ENCODE results near the gene INTS3. TPM values are rescaled to one million over a fixed set of nuclear protein-coding genes. Genes with fewer than 3 reads are reported as not detected.

The INTS3 gene, protein sequence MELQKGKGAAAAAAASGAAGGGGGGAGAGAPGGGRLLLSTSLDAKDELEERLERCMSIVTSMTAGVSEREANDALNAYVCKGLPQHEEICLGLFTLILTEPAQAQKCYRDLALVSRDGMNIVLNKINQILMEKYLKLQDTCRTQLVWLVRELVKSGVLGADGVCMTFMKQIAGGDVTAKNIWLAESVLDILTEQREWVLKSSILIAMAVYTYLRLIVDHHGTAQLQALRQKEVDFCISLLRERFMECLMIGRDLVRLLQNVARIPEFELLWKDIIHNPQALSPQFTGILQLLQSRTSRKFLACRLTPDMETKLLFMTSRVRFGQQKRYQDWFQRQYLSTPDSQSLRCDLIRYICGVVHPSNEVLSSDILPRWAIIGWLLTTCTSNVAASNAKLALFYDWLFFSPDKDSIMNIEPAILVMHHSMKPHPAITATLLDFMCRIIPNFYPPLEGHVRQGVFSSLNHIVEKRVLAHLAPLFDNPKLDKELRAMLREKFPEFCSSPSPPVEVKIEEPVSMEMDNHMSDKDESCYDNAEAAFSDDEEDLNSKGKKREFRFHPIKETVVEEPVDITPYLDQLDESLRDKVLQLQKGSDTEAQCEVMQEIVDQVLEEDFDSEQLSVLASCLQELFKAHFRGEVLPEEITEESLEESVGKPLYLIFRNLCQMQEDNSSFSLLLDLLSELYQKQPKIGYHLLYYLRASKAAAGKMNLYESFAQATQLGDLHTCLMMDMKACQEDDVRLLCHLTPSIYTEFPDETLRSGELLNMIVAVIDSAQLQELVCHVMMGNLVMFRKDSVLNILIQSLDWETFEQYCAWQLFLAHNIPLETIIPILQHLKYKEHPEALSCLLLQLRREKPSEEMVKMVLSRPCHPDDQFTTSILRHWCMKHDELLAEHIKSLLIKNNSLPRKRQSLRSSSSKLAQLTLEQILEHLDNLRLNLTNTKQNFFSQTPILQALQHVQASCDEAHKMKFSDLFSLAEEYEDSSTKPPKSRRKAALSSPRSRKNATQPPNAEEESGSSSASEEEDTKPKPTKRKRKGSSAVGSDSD
- polyA plus RNA-seq = 12.1 and 16.4 TPM in 2 replicates

DNA sequence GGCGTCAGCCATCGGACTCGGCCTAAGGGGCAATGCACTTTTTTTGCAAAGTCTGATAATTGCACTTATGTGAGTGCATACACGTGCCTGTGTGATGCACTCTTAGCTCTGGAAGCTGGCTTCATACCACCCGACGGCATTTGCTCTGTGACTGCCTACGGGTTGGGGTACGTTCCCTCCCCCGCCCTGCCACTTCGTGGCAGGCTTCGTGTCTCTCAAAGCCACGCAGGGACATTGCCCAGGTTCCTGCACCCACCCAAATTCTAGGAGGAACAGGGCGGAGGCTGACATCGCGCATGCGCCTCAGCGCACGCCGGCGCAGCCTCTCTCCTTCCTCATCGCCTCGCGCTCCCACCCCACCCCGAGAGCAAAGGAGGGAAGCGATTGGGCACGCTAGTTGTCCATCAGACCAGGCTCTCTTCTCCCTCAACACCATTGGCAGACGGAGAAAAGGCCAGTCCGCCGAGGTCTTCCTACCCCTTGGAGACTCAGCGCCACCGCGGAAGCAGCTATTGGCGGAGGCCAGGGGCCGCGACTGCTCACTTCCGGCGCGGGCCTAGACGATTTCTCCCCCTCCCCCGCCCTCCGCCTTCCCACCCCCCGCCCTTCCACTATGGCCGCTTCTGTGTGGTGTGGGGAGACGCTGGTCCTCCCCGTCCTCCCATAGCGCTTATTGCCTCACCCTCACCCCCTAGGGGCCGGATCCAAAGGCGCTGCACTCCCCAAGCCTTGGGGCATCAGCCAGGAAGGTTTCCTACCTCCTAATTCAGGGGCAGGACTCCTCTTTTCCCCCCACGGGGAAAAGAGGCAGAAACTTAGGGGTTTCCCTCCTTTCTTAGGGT lies at the start of gene INTS3:
TSS of gene INTS3 (plus strand) at position 588 of the 842 bp plus-strand sequence. CDS start 585 bp downstream, outside the sequence.

DNA sequence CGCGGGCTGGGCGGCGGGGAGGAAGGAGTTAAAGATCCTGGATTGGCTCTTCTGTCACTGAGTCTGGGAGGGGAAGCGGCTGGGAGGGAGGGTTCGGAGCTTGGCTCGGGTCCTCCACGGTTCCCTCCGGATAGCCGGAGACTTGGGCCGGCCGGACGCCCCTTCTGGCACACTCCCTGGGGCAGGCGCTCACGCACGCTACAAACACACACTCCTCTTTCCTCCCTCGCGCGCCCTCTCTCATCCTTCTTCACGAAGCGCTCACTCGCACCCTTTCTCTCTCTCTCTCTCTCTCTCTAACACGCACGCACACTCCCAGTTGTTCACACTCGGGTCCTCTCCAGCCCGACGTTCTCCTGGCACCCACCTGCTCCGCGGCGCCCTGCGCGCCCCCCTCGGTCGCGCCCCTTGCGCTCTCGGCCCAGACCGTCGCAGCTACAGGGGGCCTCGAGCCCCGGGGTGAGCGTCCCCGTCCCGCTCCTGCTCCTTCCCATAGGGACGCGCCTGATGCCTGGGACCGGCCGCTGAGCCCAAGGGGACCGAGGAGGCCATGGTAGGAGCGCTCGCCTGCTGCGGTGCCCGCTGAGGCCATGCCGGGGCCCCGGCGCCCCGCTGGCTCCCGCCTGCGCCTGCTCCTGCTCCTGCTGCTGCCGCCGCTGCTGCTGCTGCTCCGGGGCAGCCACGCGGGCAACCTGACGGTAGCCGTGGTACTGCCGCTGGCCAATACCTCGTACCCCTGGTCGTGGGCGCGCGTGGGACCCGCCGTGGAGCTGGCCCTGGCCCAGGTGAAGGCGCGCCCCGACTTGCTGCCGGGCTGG lies 49.1 kb upstream of the INTS3 start, which contains the start of gene NPR1:
TSS of gene NPR1 (plus strand) at position 170 of the 818 bp plus-strand sequence. CDS start at position 591, 421 bp downstream.

GRCh38 chr1:153774780-153775457 lies 47.1 kb downstream of the INTS3 start, which contains the start of gene SLC27A3:
Gene SLC27A3 (plus strand): TSS chr1:153775407. CDS start chr1:153775498, 91 bp downstream.

Other genes with a start within 250 kb of the INTS3 start
- 19.2 and 39.7 TPM in 2 replicates for gene S100A6, start 192.1 kb upstream of the INTS3 start, polyA plus RNA-seq
- not detected in 2 replicates for gene S100A5, start 187.1 kb upstream of the INTS3 start, polyA plus RNA-seq
- gene S100A4, start 182.2 kb upstream of the INTS3 start, polyA plus RNA-seq = 1.2 and 2.7 TPM in 2 replicates
- gene S100A3, start 178.8 kb upstream of the INTS3 start, polyA plus RNA-seq = not detected in 2 replicates
- not detected in 2 replicates for gene S100A2, start 162.2 kb upstream of the INTS3 start, polyA plus RNA-seq
- gene S100A16, start 114.9 kb upstream of the INTS3 start, polyA plus RNA-seq = 4.3 and 12.6 TPM in 2 replicates
- gene S100A14, start 111.7 kb upstream of the INTS3 start, polyA plus RNA-seq = not detected in 2 replicates
- gene S100A13, start 100.5 kb upstream of the INTS3 start, polyA plus RNA-seq = 35.3 and 50.8 TPM in 2 replicates
- gene S100A1, start 99.6 kb upstream of the INTS3 start, polyA plus RNA-seq = not detected in 2 replicates
- gene CHTOP, start 94.0 kb upstream of the INTS3 start, polyA plus RNA-seq = 26.9 and 28.4 TPM in 2 replicates
- 43.2 and 43.3 TPM in 2 replicates for gene SNAPIN, start 69.3 kb upstream of the INTS3 start, polyA plus RNA-seq
- gene ILF2, start 57.1 kb upstream of the INTS3 start, polyA plus RNA-seq = 91.4 and 99.4 TPM in 2 replicates
- gene NPR1, start 49.4 kb upstream of the INTS3 start, polyA plus RNA-seq = 0.23 and 1.7 TPM in 2 replicates
- gene SLC27A3, start 47.4 kb downstream of the INTS3 start, polyA plus RNA-seq = 1.2 and 5.0 TPM in 2 replicates
- 6.8 and 10.9 TPM in 2 replicates for gene GATAD2B, start 194.9 kb downstream of the INTS3 start, polyA plus RNA-seq
- gene DENND4B, start 218.7 kb downstream of the INTS3 start, polyA plus RNA-seq = 4.2 and 4.7 TPM in 2 replicates
- 1.9 and 2.2 TPM in 2 replicates for gene CRTC2, start 230.6 kb downstream of the INTS3 start, polyA plus RNA-seq
- gene SLC39A1, start 235.5 kb downstream of the INTS3 start, polyA plus RNA-seq = 4.4 and 10.6 TPM in 2 replicates
- gene CREB3L4, start 239.9 kb downstream of the INTS3 start, polyA plus RNA-seq = 0.57 and 1.4 TPM in 2 replicates
- gene JTB, start 249.6 kb downstream of the INTS3 start, polyA plus RNA-seq = 80.0 and 112 TPM in 2 replicates

Data from Purkinje cell (primary cell).